GM19463 (cell line): Measurements from ENCODE around the gene PTPN6.
A peak's percentile ranks its signal among the peaks of the same experiment; 100 is the strongest.

ENCODE experiments used
- ATAC-seq: cut with Tn5 transposase; IDR thresholded peaks from one replicate; pipeline ENCODE4 v1.9.1; 2021; ENCODE audit warnings: mild to moderate bottlenecking, moderate library complexity; ENCODE audit not compliant: unreplicated experiment

The PTPN6 gene

GRCh38 chr12:6965026-6965661, 14.0 kb downstream of the PTPN6 start:
- ATAC-seq, result peak; percentile 40

GRCh38 chr12:6965714-6966113, 14.6 kb downstream of the PTPN6 start:
- ATAC-seq, result no peak

GRCh38 chr12:6966351-6966750, 15.2 kb downstream of the PTPN6 start:
- ATAC-seq, result no peak

- no peak for ATAC-seq
Measured at GRCh38 chr12:6967651-6968100, 16.5 kb downstream of the PTPN6 start.

- no peak for ATAC-seq
Measured at GRCh38 chr12:6968426-6968825, 17.3 kb downstream of the PTPN6 start.

GRCh38 chr12:6970096-6970527, 19.0 kb downstream of the PTPN6 start:
- ATAC-seq, result peak; percentile 31

- ATAC-seq, result no peak
Measured at GRCh38 chr12:6974180-6974579, 23.0 kb downstream of the PTPN6 start.

- ATAC-seq, result no peak
Measured at GRCh38 chr12:6975297-6976032, 24.3 kb downstream of the PTPN6 start.

GRCh38 chr12:6977653-6978052, 26.5 kb downstream of the PTPN6 start:
- no peak for ATAC-seq

- no peak for ATAC-seq
Measured at GRCh38 chr12:6978188-6978587, 27.0 kb downstream of the PTPN6 start.

- ATAC-seq, result no peak
Measured at GRCh38 chr12:6978611-6979011, 27.5 kb downstream of the PTPN6 start.

- ATAC-seq, result no peak
Measured at GRCh38 chr12:6979021-6979420, 27.9 kb downstream of the PTPN6 start.

GRCh38 chr12:6979453-6979852, 28.3 kb downstream of the PTPN6 start:
- no peak for ATAC-seq

GRCh38 chr12:6980075-6980474, 28.9 kb downstream of the PTPN6 start:
- no peak for ATAC-seq

- no peak for ATAC-seq
Measured at GRCh38 chr12:6980740-6981139, 29.6 kb downstream of the PTPN6 start.

- no peak for ATAC-seq
Measured at GRCh38 chr12:6981152-6982052, 30.2 kb downstream of the PTPN6 start.

- ATAC-seq, result no peak
Measured at GRCh38 chr12:6982532-6982931, 31.4 kb downstream of the PTPN6 start.

- ATAC-seq, result no peak
Measured at GRCh38 chr12:6987956-6988553, 36.9 kb downstream of the PTPN6 start.

- ATAC-seq, result no peak
Measured at GRCh38 chr12:6996040-6996441, 44.9 kb downstream of the PTPN6 start.

GRCh38 chr12:6998715-6999451, 47.7 kb downstream of the PTPN6 start:
- no peak for ATAC-seq
